ENCODE measurements around the gene TMEM150A.

TMEM150A gene

DNA sequence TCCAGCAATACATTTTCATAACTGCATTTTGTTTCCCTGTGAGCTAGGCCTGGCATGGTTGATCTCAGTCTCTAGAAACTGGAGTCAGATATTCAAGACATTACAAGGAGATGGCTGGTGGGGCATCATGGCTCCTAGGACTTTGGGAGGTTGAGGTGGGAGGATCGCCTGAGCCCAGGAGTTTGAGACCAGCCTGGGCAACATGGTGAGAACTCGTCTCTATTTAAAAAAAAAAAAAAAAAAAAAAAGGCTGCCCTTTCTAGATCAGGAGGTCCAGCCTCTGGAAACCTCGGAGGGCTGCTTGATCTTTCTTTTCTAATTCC lies 25.5 kb downstream of the TMEM150A start:
- no peaks in the 10 kb centered on the region for H3K27me3 ChIP-seq (ENCODE audit: low read depth, low read length)
- no peaks in the 10 kb centered on the region for H3K79me2 ChIP-seq (ENCODE audit: low read length)
- H3K36me3 ChIP-seq (replicated peaks; ENCODE audit: low read depth, low read length) = no peaks in the 10 kb centered on the region
- no peaks in the 10 kb centered on the region for H4K20me1 ChIP-seq (ENCODE audit: insufficient read depth, low read length)
- H2AFZ ChIP-seq (ENCODE audit: low read depth, low read length) = peak overlapping the region; percentile 71
- no peak overlapping the region for H3K27ac ChIP-seq (ENCODE audit: low read length)
- TF ChIP-seq, protein P1, sequence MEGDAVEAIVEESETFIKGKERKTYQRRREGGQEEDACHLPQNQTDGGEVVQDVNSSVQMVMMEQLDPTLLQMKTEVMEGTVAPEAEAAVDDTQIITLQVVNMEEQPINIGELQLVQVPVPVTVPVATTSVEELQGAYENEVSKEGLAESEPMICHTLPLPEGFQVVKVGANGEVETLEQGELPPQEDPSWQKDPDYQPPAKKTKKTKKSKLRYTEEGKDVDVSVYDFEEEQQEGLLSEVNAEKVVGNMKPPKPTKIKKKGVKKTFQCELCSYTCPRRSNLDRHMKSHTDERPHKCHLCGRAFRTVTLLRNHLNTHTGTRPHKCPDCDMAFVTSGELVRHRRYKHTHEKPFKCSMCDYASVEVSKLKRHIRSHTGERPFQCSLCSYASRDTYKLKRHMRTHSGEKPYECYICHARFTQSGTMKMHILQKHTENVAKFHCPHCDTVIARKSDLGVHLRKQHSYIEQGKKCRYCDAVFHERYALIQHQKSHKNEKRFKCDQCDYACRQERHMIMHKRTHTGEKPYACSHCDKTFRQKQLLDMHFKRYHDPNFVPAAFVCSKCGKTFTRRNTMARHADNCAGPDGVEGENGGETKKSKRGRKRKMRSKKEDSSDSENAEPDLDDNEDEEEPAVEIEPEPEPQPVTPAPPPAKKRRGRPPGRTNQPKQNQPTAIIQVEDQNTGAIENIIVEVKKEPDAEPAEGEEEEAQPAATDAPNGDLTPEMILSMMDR (IDR thresholded peaks at IDR 0.05; ENCODE audit: low read depth, low read length) = no peak
- TF ChIP-seq EZH2phosphoT487 (IDR thresholded peaks at IDR 0.05; ENCODE audit: low read depth) = no peak
- peak overlapping the region; percentile 75 for H3K4me3 ChIP-seq (ENCODE audit: low read length)
- H3K4me1 ChIP-seq (ENCODE audit: low read length) = peaks cover 19% of the 10 kb centered on the region
- H3K4me2 ChIP-seq (ENCODE audit: low read length) = peak overlapping the region; percentile 78
- peak overlapping the region; percentile 59 for H3K9ac ChIP-seq (ENCODE audit: low read length)
- no peaks in the 10 kb centered on the region for H3K9me3 ChIP-seq (ENCODE audit: insufficient read depth, low read length)

DNA sequence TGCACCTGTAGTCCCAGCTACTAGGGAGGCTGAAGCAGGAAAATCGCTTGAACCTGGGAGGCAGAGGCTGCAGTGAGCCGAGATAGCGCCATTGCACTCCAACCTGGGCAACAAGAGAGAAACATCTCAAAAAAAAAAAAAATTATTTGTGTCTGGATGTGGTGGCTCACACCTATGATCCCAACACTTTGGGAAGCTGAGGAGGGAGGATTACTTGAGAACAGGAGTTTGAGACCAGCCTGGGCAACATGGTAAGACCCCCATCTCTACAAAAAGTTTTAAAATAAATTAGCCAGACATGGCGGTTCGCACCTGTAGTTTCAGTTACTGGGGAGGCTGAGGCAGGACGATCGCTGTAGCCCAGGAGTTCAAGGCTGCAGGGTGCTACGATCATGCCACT lies 26.8 kb downstream of the TMEM150A start:
- H4K20me1 ChIP-seq (ENCODE audit: insufficient read depth, low read length) = no peaks in the 10 kb centered on the region
- H3K4me2 ChIP-seq (ENCODE audit: low read length) = no peak overlapping the region
- H3K4me3 ChIP-seq (ENCODE audit: low read length) = no peak overlapping the region
- peaks cover 4% of the 10 kb centered on the region; the same call in 1 of the 2 replicates for H3K27me3 ChIP-seq (ENCODE audit: low read depth, low read length)
- no peak overlapping the region for H3K27ac ChIP-seq (ENCODE audit: low read length)
- no peaks in the 10 kb centered on the region for H3K36me3 ChIP-seq (replicated peaks; ENCODE audit: low read depth, low read length)
- TF ChIP-seq EZH2phosphoT487 (IDR thresholded peaks at IDR 0.05; ENCODE audit: low read depth) = no peak
- TF ChIP-seq, protein P1 (IDR thresholded peaks at IDR 0.05; ENCODE audit: low read depth, low read length) = no peak
- no peaks in the 10 kb centered on the region for H3K79me2 ChIP-seq (ENCODE audit: low read length)
- H2AFZ ChIP-seq (ENCODE audit: low read depth, low read length) = no peak overlapping the region
- peaks cover 19% of the 10 kb centered on the region for H3K4me1 ChIP-seq (ENCODE audit: low read length)
- H3K9ac ChIP-seq (ENCODE audit: low read length) = no peak overlapping the region
- H3K9me3 ChIP-seq (ENCODE audit: insufficient read depth, low read length) = no peaks in the 10 kb centered on the region

DNA sequence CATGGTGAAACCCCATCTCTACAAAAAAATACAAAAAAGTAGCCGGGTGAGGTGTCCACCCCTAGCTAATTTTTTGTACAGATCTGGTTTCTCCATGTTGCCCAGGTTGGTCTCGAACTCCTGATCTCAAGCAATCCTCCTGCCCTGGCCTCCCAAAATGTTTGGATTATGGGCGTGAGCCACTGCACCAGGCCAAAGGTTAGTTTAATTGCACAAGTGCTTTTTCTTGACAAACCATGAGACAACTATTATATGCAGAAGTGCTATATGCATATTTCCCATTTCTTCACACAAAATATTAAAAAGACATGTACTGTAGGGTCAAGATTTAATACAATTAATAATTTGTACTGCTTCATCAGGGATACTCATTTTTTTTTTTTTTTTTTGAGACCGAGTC lies 36.2 kb downstream of the TMEM150A start:
- Histone ChIP-seq H3K79me2 (ENCODE audit: low read length) (no peaks in the 10 kb centered on the region), H2AFZ (ENCODE audit: low read depth, low read length) (no peak overlapping the region), H3K4me2 (ENCODE audit: low read length) (no peak overlapping the region), H3K27me3 (ENCODE audit: low read depth, low read length) (peaks cover 9% of the 10 kb centered on the region), H3K36me3 (replicated peaks; ENCODE audit: low read depth, low read length) (no peaks in the 10 kb centered on the region), H3K4me1 (ENCODE audit: low read length) (peaks cover 14% of the 10 kb centered on the region), H3K9ac (ENCODE audit: low read length) (no peak overlapping the region), H3K9me3 (ENCODE audit: insufficient read depth, low read length) (no peaks in the 10 kb centered on the region), H4K20me1 (ENCODE audit: insufficient read depth, low read length) (no peaks in the 10 kb centered on the region), H3K27ac (ENCODE audit: low read length) (no peak overlapping the region), H3K4me3 (ENCODE audit: low read length) (no peak overlapping the region)
- no peak for TF ChIP-seq EZH2phosphoT487 (IDR thresholded peaks at IDR 0.05; ENCODE audit: low read depth)
- TF ChIP-seq, protein P1 (IDR thresholded peaks at IDR 0.05; ENCODE audit: low read depth, low read length) = no peak

DNA sequence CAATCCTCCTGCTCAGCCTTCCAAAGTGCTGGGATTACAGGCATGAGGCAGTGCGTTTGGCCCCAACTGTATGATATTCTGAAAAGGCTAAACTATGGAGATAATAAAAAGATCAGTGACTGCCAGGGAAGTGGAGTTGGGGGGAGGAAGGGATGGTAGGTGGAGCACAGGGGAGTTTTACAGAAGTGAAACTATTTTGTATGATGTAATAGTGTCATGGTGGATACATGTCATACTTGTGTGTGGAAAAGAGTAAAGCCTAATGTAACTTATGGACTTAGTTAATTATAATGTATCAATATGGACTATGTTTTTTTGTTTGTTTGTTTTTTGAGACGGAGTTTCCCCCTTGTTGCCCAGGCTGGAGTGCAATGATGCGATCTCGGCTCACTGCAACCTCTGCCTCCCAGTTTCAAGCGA lies 38.3 kb downstream of the TMEM150A start:
- Histone ChIP-seq H3K4me3 (ENCODE audit: low read length) (peak overlapping the region; percentile 36), H3K9ac (ENCODE audit: low read length) (peak overlapping the region; percentile 31; the same call in 1 of the 2 replicates), H3K9me3 (ENCODE audit: insufficient read depth, low read length) (no peaks in the 10 kb centered on the region), H3K4me1 (ENCODE audit: low read length) (peaks cover 25% of the 10 kb centered on the region), H3K27me3 (ENCODE audit: low read depth, low read length) (no peaks in the 10 kb centered on the region), H3K36me3 (replicated peaks; ENCODE audit: low read depth, low read length) (peaks cover under 1% of the 10 kb centered on the region), H2AFZ (ENCODE audit: low read depth, low read length) (peak overlapping the region; percentile 61; the same call in 1 of the 2 replicates), H4K20me1 (ENCODE audit: insufficient read depth, low read length) (no peaks in the 10 kb centered on the region), H3K79me2 (ENCODE audit: low read length) (peaks cover 17% of the 10 kb centered on the region), H3K4me2 (ENCODE audit: low read length) (peak overlapping the region; percentile 60), H3K27ac (ENCODE audit: low read length) (peak overlapping the region; percentile 37)
- TF ChIP-seq, protein P1 (IDR thresholded peaks at IDR 0.05; ENCODE audit: low read depth, low read length) = no peak
- TF ChIP-seq EZH2phosphoT487 (IDR thresholded peaks at IDR 0.05; ENCODE audit: low read depth) = no peak
